Esophagus squamous epithelium (tissue), 5 donors: Measurements from ENCODE around the gene CHST11. TPM values are rescaled to one million over a fixed set of nuclear protein-coding genes. Genes with fewer than 3 reads are reported as not detected.

Experiments
- DNase-seq: peaks from one replicate; lab custom pipeline; 2025; lab: John Stamatoyannopoulos, UW
- H3K27ac ChIP-seq, 4 donors: fragments of 200-600 bp; sonication (generic); one replicate each; pipeline ENCODE4 v1.5.1; 2016 to 2019; ENCODE audit warnings: mild to moderate bottlenecking in 1 of 4
- H3K27me3 ChIP-seq, 4 donors: fragments of 200-600 bp; sonication (generic); 1 replicate in 3 of 4; 2 replicates in 1 of 4; pipeline versions ENCODE4 v1.5.1 to v1.6.0; 2017 to 2021; ENCODE audit warnings: antibody characterized with exemption in 1 of 4
- H3K36me3 ChIP-seq, 3 donors: fragments of 200-600 bp; sonication (generic); one replicate each; pipeline ENCODE4 v1.5.1; 2016 to 2019
- H3K4me1 ChIP-seq, 3 donors: fragments of 200-600 bp; sonication (generic); one replicate each; pipeline ENCODE4 v1.5.1; 2017 to 2019
- H3K4me3 ChIP-seq, 4 donors: fragments of 200-600 bp; sonication (generic); 1 replicate in 3 of 4; 2 replicates in 1 of 4; pipeline ENCODE4 v1.5.1; 2016 to 2019; ENCODE audit warnings: mild to moderate bottlenecking in 2 of 4, moderate library complexity in 1 of 4
- H3K9me3 ChIP-seq, 3 donors: fragments of 200-600 bp; sonication (generic); one replicate each; pipeline ENCODE4 v1.5.1; 2016 to 2019
- CTCF ChIP-seq, 6 experiments: fragments of 450-650 bp in 4 of 6; fragments of 200-600 bp in 2 of 6; sonication (generic) in 2 of 6; IDR thresholded peaks; one replicate each; pipeline ENCODE4 v1.5.1; 2016 to 2019; ENCODE audit warnings: antibody characterized with exemption in 6 of 6, mild to moderate bottlenecking in 4 of 6, moderate library complexity in 4 of 6
- POLR2A ChIP-seq, 4 donors: fragments of 450-650 bp; IDR thresholded peaks; one replicate each; pipeline ENCODE4 v1.6.1; 2017; ENCODE audit warnings: antibody characterized with exemption in 4 of 4, mild to moderate bottlenecking in 4 of 4, moderate library complexity in 3 of 4
- WGBS, 2 donors: methylation state at CpG; one replicate each; pipeline ENCODE4 v1.1.5; 2018; 5-methylcytosine and 5-hydroxymethylcytosine counted together
- intact Hi-C: fragments of 100-400 bp; cut with DNase I; formaldehyde crosslinking; loops from one replicate; pipeline ENCODE4 v1.15.0; 2022
- total RNA-seq, 4 donors: library from RNA; depleted of rRNA; stranded (reverse); fragments of >200 nt; gene quantifications; one replicate each; pipeline ENCODE4 v1.1.0, GENCODE V29; 2016
- donor health status: DM: yes; HTN: yes; CAD: no.

The CHST11 gene
- total RNA-seq, 4 donors from 2014 or later, result 6.3 to 12.6 (median 10.3) TPM

- no peaks in the 10 kb centered on the region for H3K36me3 ChIP-seq
- WGBS, 2 donors, result 62 to 69% methylated on average over 1 of the region's 1 CpG
- no peak overlapping the region for H3K27ac ChIP-seq
- no peak overlapping the region for H3K4me3 ChIP-seq
- no peaks in the 10 kb centered on the region for H3K27me3 ChIP-seq
- intact Hi-C loops, result no loop called here
- H3K4me1 ChIP-seq, result peaks cover 0 to 22% (median 3%) of the 10 kb centered on the region in 3 donors
- TF ChIP-seq CTCF (IDR thresholded peaks at IDR 0.05) (no peak), POLR2A (IDR thresholded peaks at IDR 0.05) (no peak)
- DNase-seq, result no peak
- H3K9me3 ChIP-seq, result no peaks in the 10 kb centered on the region
Observed at GRCh38 chr12:104475271-104475670, 18.5 kb downstream of the CHST11 start.

- Histone ChIP-seq H3K36me3 (no peaks in the 10 kb centered on the region), H3K9me3 (no peaks in the 10 kb centered on the region), H3K4me3 (peak overlapping the region in 1 of 4 donors; percentile 10), H3K4me1 (peaks cover 0 to 22% (median 3%) of the 10 kb centered on the region in 3 donors), H3K27me3 (no peaks in the 10 kb centered on the region), H3K27ac (peak overlapping the region in 2 of 4 donors; percentile 55 to 68)
- intact Hi-C loops, result no loop called here
- TF ChIP-seq CTCF (IDR thresholded peaks at IDR 0.05), result no peak
- no peak for TF ChIP-seq POLR2A (IDR thresholded peaks at IDR 0.05)
- WGBS, 2 donors, result 70 to 76% methylated on average over 6 of the region's 6 CpGs
- no peak for DNase-seq
Observed at GRCh38 chr12:104477510-104478390, 21.0 kb downstream of the CHST11 start.

GRCh38 chr12:104478396-104479122, 21.8 kb downstream of the CHST11 start:
- Histone ChIP-seq H3K4me3 (peak overlapping the region in 1 of 4 donors; percentile 10), H3K36me3 (no peaks in the 10 kb centered on the region), H3K27me3 (no peaks in the 10 kb centered on the region), H3K9me3 (no peaks in the 10 kb centered on the region), H3K4me1 (peaks cover 0 to 15% (median under 1%) of the 10 kb centered on the region in 3 donors), H3K27ac (peak overlapping the region in 3 of 4 donors; percentile 5 to 68 (median 55))
- intact Hi-C loops, result no loop called here
- peak in 1 of 4 donors; percentile 45 for TF ChIP-seq POLR2A (IDR thresholded peaks at IDR 0.05)
- TF ChIP-seq CTCF (IDR thresholded peaks at IDR 0.05), result no peak
- DNase-seq, result no peak
- 61 to 71% methylated on average over 8 of the region's 8 CpGs for WGBS, 2 donors

- no peak for DNase-seq
- no peaks in the 10 kb centered on the region for H3K9me3 ChIP-seq
- peaks cover 0 to 11% (median 0%) of the 10 kb centered on the region in 3 donors for H3K4me1 ChIP-seq
- intact Hi-C loops, result no loop called here
- H3K4me3 ChIP-seq, result no peak overlapping the region
- 80 to 91% methylated on average over 2 to 3 of the region's 3 CpGs for WGBS, 2 donors
- no peaks in the 10 kb centered on the region for H3K36me3 ChIP-seq
- H3K27ac ChIP-seq, result peak overlapping the region in 3 of 4 donors; percentile 5 to 68 (median 55)
- TF ChIP-seq POLR2A (IDR thresholded peaks at IDR 0.05) (no peak), CTCF (IDR thresholded peaks at IDR 0.05) (no peak)
- no peaks in the 10 kb centered on the region for H3K27me3 ChIP-seq
Observed at GRCh38 chr12:104479123-104479662, 22.4 kb downstream of the CHST11 start.
